Keratinocyte (primary cell): ENCODE data around the gene FOXO1.

Experiments
- EZH2 ChIP-seq: IDR thresholded peaks from one replicate; pipeline ENCODE4 v1.6.1; 2012; ENCODE audit warnings: inconsistent platforms, mild to moderate bottlenecking, low read length, moderate library complexity
- TF ChIP-seq, protein P1 (sequence below), 3 experiments: IDR thresholded peaks in 1 of 3; conservative IDR thresholded peaks in 1 of 3; optimal IDR thresholded peaks in 1 of 3; 2 replicates in 2 of 3; 3 replicates in 1 of 3; pipeline versions ENCODE3 to v1.5.1; 2011; ENCODE audit warnings: low read length in 3 of 3, mild to moderate bottlenecking in 3 of 3, moderate library complexity in 2 of 3, control low read depth in 1 of 3, inconsistent platforms in 1 of 3; ENCODE audit not compliant: insufficient read depth in 2 of 3; ENCODE audit errors: extremely low read depth in 1 of 3

DNA sequence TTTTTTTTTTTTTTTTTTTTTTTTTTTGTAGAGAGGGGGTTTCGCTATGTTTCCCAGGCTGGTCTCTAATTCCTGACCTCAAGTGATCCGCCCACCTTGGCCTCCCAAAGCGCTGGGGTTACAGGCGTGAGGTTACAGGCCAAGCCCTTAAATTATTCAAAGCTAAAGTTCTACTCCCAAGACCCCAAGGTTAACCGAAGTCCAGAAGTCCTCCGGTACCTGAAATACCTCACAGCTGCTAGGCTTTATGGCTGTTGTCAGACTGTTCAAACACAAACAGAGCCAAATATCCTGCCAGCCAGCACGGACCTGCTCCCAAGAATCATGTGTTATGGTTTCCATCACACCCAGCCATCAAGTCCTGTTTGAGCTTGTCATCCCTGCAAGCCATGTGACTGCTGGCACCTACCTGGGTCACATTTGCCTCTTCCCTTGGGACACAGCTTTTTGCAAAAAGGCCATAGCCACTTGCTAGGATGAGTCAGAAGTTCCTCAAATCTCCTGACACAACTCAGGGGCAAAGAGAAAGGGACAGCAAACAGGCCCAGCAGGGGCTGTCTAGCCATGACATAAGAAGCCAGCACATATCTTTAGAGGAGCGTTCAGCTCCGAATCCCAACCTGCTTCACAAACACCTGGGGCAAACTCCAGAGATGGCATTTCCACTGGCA lies 129.9 kb downstream of the FOXO1 start:
- TF ChIP-seq, protein P1, sequence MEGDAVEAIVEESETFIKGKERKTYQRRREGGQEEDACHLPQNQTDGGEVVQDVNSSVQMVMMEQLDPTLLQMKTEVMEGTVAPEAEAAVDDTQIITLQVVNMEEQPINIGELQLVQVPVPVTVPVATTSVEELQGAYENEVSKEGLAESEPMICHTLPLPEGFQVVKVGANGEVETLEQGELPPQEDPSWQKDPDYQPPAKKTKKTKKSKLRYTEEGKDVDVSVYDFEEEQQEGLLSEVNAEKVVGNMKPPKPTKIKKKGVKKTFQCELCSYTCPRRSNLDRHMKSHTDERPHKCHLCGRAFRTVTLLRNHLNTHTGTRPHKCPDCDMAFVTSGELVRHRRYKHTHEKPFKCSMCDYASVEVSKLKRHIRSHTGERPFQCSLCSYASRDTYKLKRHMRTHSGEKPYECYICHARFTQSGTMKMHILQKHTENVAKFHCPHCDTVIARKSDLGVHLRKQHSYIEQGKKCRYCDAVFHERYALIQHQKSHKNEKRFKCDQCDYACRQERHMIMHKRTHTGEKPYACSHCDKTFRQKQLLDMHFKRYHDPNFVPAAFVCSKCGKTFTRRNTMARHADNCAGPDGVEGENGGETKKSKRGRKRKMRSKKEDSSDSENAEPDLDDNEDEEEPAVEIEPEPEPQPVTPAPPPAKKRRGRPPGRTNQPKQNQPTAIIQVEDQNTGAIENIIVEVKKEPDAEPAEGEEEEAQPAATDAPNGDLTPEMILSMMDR (optimal IDR thresholded peaks at IDR 0.05 in 1 of 3, IDR thresholded peaks at IDR 0.05 in 1 of 3, conservative IDR thresholded peaks at IDR 0.05 in 1 of 3; ENCODE audit: extremely low read depth in 1 of 3, insufficient read depth in 2 of 3, low read length in 3 of 3): no peak
- no peak for TF ChIP-seq EZH2
